ENCODE measurements around the gene FGFBP2. TPM values are rescaled to one million over a fixed set of nuclear protein-coding genes. Genes with fewer than 3 reads are reported as not detected.

The FGFBP2 gene
- total and polyA plus RNA-seq, 11 donors: 0.39 to 15.6 (median 1.4) TPM

DNA sequence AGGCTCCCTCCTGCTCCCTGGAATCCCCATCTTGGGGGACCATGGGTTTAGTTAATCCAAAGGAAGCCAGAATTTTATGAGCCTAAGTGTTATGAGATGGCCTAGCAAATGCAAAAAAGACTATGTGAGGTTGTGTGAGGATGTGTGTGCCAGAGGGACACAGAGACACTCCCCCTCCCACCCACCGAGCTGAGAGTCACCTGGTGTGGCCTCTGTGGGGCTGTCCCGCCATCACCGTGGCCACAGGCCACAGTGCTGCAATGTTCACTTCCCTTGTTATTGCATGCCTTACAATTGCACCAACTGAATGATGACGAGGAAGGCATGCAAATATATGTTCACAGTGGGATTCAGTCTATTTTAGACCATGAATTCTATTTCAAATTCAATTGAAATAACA is 601 bp upstream of the FGFBP2 start:
- H3K27me3 ChIP-seq: no peaks in the 10 kb centered on the region
- H3K9me3 ChIP-seq: peaks cover 0 to 9% (median 0%) of the 10 kb centered on the region in 12 donors
- peak in 1 of 4 donors; percentile 18 for ATAC-seq
- H3K36me3 ChIP-seq: peaks cover 0 to 3% (median 0%) of the 10 kb centered on the region in 9 donors
- WGBS, 4 donors: 64 to 81% (median 72%) methylated on average over 4 of the region's 4 CpGs
- intact Hi-C loops (cut with DNase I): loop anchor here in 3 of 10 donors (2.0 to 5.0 kb wide), 2 partner anchors 37 to 39 kb away; no protein-coding TSS in a partner anchor
- H3K4me3 ChIP-seq: no peak overlapping the region
- no peak overlapping the region for H3K27ac ChIP-seq
- no peak for TF ChIP-seq POLR2A (IDR thresholded peaks at IDR 0.05)
- TF ChIP-seq, protein P1, sequence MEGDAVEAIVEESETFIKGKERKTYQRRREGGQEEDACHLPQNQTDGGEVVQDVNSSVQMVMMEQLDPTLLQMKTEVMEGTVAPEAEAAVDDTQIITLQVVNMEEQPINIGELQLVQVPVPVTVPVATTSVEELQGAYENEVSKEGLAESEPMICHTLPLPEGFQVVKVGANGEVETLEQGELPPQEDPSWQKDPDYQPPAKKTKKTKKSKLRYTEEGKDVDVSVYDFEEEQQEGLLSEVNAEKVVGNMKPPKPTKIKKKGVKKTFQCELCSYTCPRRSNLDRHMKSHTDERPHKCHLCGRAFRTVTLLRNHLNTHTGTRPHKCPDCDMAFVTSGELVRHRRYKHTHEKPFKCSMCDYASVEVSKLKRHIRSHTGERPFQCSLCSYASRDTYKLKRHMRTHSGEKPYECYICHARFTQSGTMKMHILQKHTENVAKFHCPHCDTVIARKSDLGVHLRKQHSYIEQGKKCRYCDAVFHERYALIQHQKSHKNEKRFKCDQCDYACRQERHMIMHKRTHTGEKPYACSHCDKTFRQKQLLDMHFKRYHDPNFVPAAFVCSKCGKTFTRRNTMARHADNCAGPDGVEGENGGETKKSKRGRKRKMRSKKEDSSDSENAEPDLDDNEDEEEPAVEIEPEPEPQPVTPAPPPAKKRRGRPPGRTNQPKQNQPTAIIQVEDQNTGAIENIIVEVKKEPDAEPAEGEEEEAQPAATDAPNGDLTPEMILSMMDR (IDR thresholded peaks at IDR 0.05): no peak
- DNase-seq: no peak
- peaks cover 0 to 13% (median 2%) of the 10 kb centered on the region in 12 donors for H3K4me1 ChIP-seq

DNA sequence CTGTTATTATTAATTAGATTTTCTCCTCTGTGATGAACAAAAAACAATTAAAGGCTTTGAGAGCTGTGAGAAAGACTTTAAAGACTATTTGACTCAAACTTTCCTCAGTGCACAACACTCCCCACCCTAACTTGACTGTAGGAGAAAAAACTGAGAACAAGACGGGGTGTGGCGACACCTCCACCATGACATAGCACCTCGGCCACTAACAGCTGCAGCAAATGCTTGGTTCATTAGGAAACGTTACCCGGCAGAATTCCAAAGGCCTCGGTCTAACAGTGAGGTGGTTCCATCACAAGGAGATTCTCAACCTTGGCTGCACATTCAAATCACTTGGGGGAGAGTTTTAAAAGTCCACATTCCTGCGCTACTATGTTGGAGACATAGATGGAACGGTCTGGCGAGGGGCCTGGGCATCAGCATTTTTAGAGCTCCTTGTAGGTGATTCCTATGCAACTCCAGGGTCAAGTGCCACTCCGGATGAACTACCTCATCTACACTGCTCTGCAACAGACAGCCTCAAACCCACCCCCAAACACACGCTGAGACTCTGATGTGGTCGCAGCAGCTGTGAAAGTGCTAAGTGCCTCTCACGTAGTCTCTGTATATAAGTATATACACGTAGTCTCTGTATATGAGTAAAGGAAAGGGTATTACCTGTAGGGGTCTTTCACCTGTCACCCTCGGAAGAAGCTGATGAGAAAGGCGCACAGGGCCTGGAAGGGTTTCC is 1.0 kb downstream of the FGFBP2 start:
- H3K9me3 ChIP-seq: peaks cover 0 to 9% (median 0%) of the 10 kb centered on the region in 12 donors
- intact Hi-C loops (cut with DNase I): loop anchor here in 3 of 10 donors (2.0 to 5.0 kb wide), 2 partner anchors 39 to 40 kb away; no protein-coding TSS in a partner anchor
- peak in 2 of 5 donors; percentile 23 to 33 for DNase-seq
- TF ChIP-seq POLR2A (IDR thresholded peaks at IDR 0.05): no peak
- TF ChIP-seq, protein P1 (IDR thresholded peaks at IDR 0.05): no peak
- peak; percentile 4 to 65 (median 47) for ATAC-seq
- H3K27ac ChIP-seq: no peak overlapping the region
- peaks cover 0 to 13% (median 2%) of the 10 kb centered on the region in 12 donors for H3K4me1 ChIP-seq
- H3K36me3 ChIP-seq: no peaks in the 10 kb centered on the region
- no peaks in the 10 kb centered on the region for H3K27me3 ChIP-seq
- peak overlapping the region in 1 of 12 donors; percentile 8 for H3K4me3 ChIP-seq
- WGBS, 4 donors: 82 to 85% (median 84%) methylated on average over 16 of the region's 16 CpGs

DNA sequence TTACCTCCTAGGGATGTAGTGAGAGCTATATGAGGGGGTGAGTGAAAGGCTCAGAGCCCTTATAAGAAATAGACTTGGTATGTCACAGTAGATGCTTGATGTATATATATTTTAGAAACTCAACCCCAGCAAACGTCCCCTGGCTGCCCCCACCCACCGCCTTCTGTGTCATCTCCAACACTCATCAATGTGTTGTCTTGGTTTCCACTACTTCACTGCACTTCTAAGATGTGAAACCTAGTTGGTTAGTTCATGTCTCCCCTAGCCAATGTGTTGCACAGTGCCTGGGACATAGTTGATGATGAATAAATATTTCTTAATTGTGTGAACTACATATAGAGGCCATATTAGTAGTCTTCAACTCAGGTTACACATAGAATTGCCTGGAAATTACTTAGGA is 4.4 kb downstream of the FGFBP2 start:
- Histone ChIP-seq H3K27me3 (no peaks in the 10 kb centered on the region), H3K27ac (no peak overlapping the region), H3K9me3 (no peaks in the 10 kb centered on the region), H3K4me1 (peaks cover 0 to 13% (median 2%) of the 10 kb centered on the region in 12 donors), H3K36me3 (no peaks in the 10 kb centered on the region), H3K4me3 (no peak overlapping the region)
- 81 to 92% (median 86%) methylated on average over 2 of the region's 2 CpGs for WGBS, 4 donors
- DNase-seq (no peak), ATAC-seq (no peak)
- intact Hi-C loops (cut with DNase I): loop anchor here (5.0 kb wide), 5 partner anchors 76 to 481 kb away; no protein-coding TSS in a partner anchor
- TF ChIP-seq POLR2A (IDR thresholded peaks at IDR 0.05): no peak
- TF ChIP-seq, protein P1 (IDR thresholded peaks at IDR 0.05): no peak

DNA sequence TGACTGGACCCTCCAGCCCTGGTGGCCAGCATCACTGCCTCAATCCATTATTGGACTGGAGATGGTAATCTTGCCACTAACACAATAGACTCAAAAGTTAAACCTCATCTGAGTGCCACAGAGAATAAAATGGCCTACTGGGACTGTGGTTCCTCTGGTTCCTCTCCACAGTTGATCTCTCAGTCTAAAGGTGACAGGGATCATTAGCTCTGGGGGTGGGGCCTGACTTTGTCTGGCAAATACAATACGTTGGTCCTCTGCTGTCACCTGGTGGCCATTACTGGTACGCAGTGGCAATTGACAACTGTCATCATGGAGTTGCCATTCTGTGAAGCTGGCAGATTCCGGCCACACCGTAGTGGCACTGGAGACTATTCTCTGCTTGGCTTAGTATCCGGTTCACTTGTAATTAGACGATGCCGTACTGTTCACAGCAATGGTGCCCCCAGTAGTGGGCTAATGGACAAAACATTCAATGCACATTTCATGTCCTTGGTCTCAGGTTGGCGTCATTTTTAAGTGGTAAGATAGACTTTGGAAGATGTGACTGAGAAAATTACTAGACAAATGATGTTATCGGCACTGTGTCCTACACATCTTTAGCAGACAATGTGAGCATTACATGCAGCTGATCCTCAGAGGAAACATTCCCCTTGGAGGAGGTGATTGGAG is 6.7 kb downstream of the FGFBP2 start:
- H3K27ac ChIP-seq: no peak overlapping the region
- WGBS, 4 donors: 46 to 51% (median 48%) methylated on average over 9 of the region's 9 CpGs
- DNase-seq: peak; percentile 60 to 83 (median 72)
- intact Hi-C loops (cut with DNase I): loop anchor here (1.0 to 5.0 kb wide), 15 partner anchors 73 to 479 kb away; no protein-coding TSS in a partner anchor
- no peaks in the 10 kb centered on the region for H3K9me3 ChIP-seq
- peaks cover 0 to 4% (median 0%) of the 10 kb centered on the region in 12 donors for H3K4me1 ChIP-seq
- no peak overlapping the region for H3K4me3 ChIP-seq
- peak in 3 of 4 donors; percentile 85 to 92 (median 86) for ATAC-seq
- H3K36me3 ChIP-seq: no peaks in the 10 kb centered on the region
- no peaks in the 10 kb centered on the region for H3K27me3 ChIP-seq
- TF ChIP-seq, protein P1 (IDR thresholded peaks at IDR 0.05): peak; percentile 82 to 93 (median 86)
- no peak for TF ChIP-seq POLR2A (IDR thresholded peaks at IDR 0.05)
